ENCODE results near the gene LAMA1. TPM values are rescaled to one million over a fixed set of nuclear protein-coding genes. Genes with fewer than 3 reads are reported as not detected.

The LAMA1 gene
- total RNA-seq, 2 experiments from 2014 or later, result not detected

DNA sequence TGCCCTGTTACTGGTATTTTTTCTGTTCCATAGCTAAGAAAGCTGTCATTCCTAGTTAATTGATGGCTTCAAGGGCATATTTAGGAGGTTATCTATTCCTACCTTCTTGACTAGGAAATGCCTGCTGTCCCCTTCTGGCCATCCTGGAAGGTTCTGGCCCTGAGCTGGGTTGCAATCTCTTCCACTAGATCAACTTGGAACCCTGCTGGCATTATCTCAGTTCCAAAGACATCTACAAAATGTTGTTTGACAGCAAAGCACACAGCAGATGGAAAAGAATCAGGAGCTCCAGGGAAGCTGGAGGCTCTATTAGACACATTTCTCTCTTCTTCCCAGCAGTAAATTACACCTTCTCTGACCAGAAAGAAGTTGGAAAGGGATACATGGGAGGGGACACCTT is 196.0 kb downstream of the LAMA1 start:
- ChIA-PET CTCF (no interaction called here), POLR2A (no interaction called here)

DNA sequence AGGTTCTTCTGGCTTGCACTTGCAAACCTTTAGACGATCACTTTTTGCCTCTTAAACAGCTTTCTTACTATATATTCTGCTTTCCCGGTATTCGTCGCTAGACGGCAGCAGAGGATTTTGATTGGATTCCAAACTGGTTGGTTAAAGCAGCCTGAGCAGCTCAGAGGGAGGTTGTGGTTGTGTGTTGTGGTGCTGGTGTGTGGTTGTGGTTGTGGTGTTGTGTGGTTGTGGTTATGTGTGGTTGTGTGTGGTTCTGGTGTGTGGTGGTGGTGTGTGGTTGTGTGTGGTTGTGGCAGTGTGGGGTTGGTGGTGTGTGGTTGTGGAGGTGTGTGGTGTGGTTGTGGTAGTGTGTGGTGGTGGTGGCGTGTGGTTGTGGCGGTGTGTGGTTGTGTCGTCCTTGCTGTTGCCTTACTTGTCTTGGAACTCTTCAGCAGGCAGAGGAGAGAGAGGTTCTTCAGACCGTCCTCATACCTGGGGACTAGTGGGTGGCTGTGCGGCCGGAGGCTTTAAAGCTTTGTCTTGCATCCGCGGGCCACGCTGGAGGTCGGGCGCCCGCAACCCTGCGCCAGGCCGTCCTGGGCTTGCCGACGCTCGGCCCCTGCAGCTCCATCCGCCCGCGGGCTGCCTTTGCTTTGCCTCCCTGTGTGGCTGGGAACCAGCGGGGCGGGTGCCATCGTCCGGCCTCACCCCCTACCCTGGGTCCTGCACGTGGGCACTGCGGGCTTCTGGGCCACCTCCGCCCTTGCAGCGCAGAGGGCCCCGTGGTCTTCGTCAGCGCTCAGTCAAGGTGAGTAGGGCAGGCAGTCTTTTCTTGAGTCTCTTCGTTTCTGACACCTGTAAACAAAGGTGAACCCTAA is 197.3 kb downstream of the LAMA1 start:
- ChIA-PET POLR2A (no interaction called here), CTCF (no interaction called here)

DNA sequence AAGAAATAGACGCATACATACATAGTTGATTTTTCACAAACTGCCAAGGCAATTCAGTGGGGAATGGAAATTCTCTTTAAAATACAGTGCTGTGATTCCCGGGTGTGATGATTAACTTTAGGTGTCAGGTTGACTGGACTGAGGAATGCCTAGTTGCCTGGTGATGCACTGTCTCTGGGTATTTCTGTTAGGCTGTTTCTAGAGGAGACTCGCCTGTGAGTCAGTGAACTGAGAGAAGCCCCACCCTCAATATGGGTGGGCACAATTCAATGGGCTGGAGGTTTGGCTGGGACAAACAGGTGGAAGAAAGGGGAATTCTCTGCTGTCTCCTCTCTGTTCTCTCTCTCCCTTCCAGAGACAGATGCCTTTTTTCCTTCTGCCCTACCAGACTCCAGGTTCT is 200.5 kb downstream of the LAMA1 start:
- ChIA-PET POLR2A (no interaction called here), CTCF (no interaction called here)

DNA sequence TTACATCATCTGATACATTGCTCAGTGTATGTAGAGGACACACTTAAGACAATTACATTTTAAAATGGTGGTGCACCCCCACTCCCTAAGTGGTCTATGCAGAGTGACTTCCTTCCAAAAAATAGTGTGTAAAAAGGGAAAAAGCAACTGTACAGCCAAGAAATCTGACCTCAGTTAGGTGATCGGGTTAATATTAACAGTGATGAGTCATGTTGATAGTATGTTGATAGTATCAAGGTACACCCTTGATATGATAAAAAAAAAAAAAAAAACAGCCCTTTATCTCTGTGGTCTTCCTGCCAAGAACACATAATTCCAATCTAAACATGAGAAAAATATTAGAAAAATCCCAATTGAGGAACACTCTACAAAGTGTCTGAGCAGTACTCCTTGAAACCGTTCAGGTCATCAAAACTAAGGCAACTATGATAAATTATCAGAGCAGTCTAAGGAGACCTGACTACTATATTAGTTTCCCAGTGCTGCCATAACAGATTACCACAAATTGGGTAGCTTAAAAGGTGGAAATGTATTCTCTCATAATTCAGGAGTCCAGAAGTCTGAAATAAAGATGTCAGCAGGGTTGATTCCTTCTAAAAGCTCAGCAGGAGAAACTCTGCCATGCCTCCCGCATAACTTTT is 216.2 kb downstream of the LAMA1 start:
- CTCF ChIA-PET, result no interaction called here
- POLR2A ChIA-PET, result no interaction called here

DNA sequence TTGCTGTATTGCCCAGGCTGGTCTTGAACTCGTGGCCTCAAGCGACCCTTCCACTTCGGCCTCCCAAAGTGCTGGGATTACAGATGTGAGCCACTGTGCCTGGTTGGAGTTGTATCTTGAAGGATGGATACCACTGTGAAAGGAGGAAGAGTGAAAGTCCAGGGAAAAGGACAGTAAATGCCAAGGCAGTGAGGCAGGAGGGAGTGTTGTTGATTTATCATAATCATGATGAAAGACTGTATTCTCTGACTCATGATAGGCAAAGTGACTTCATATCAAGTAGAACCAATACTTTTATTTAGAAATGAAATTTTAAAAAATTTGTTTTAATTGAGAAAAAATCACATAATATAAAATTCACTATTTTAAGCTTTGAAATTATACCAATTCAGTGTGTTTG is 225.8 kb downstream of the LAMA1 start:
- CTCF ChIA-PET, result no interaction called here
- POLR2A ChIA-PET, result no interaction called here

Other genes with a start within 250 kb of the LAMA1 start
- not detected for gene LRRC30, start 113.3 kb upstream of the LAMA1 start, total RNA-seq

Data from activated CD8-positive, alpha-beta memory T cell treated with anti-CD3 and anti-CD28 coated beads for 36 hours (primary cell).